Left lung (tissue), 10 donors: Measurements from ENCODE around the gene GPBAR1. TPM values are rescaled to one million over a fixed set of nuclear protein-coding genes. Genes with fewer than 3 reads are reported as not detected.

Experiments used
- ATAC-seq: fragments of 200-7000 bp; cut with Tn5 transposase; one replicate; pipeline ENCODE4 v1.9.1; 2020; ENCODE audit warnings: moderate library complexity
- DNase-seq, 4 donors: peaks; one replicate each; pipeline ENCODE4 v3.0.0-alpha.2; 2013 to 2020
- H3K27ac ChIP-seq, 2 donors: fragments of 200-600 bp; sonication (generic) in 1 of 2; one replicate each; pipeline versions ENCODE4 v1.5.0 to v1.8.0; 2020 to 2021
- H3K27me3 ChIP-seq, 2 donors: fragments of 200-600 bp; sonication (generic) in 1 of 2; one replicate each; pipeline versions ENCODE4 v1.5.0 to v1.8.0; 2020 to 2021
- H3K36me3 ChIP-seq, 2 donors: fragments of 200-600 bp; sonication (generic) in 1 of 2; one replicate each; pipeline versions ENCODE4 v1.5.0 to v1.8.0; 2020 to 2021
- H3K4me1 ChIP-seq, 2 donors: fragments of 200-600 bp; one replicate each; pipeline ENCODE4 v1.8.0; 2021
- H3K4me3 ChIP-seq, 2 donors: fragments of 200-600 bp; sonication (generic) in 1 of 2; one replicate each; pipeline versions ENCODE4 v1.5.0 to v1.8.0; 2020 to 2021; ENCODE audit warnings: mild to moderate bottlenecking in 1 of 2
- H3K9me3 ChIP-seq, 2 donors: fragments of 200-600 bp; sonication (generic) in 1 of 2; one replicate each; pipeline versions ENCODE4 v1.5.0 to v1.8.0; 2020 to 2021
- intact Hi-C, 2 donors: fragments of 100-400 bp; cut with DNase I; formaldehyde crosslinking; loops; one replicate each; pipeline versions ENCODE4 v1.11.2 to v1.14.2; 2022
- polyA plus RNA-seq, 6 donors: library from polyadenylated mRNA; unstranded; fragments of 120-200 nt; gene quantifications; one replicate each; pipeline ENCODE4 v1.2.1, GENCODE V29; 2013; ENCODE audit not compliant: insufficient read length in 6 of 6
- total RNA-seq, 2 donors: library from RNA; stranded (reverse); fragmentation: NEBNext Ultra II Directional; extraction: Animal tissue kit (Norgen Biotek cat#: 25700); gene quantifications; one replicate each; pipeline ENCODE4 v1.2.1, GENCODE V29; 2021
- TF ChIP-seq, protein P1 (sequence below), 2 donors: fragments of 200-600 bp; sonication (generic) in 1 of 2; IDR thresholded peaks; one replicate each; pipeline versions ENCODE4 v1.5.0 to v1.8.0; 2021; ENCODE audit warnings: antibody characterized with exemption in 2 of 2
- donor health status: DM: no; HTN: yes; CAD: no.
- donor health status: DM: no; HTN: no; CAD: no.

The GPBAR1 gene
- total and polyA plus RNA-seq, 8 donors: 0.88 to 4.3 (median 1.3) TPM

DNA sequence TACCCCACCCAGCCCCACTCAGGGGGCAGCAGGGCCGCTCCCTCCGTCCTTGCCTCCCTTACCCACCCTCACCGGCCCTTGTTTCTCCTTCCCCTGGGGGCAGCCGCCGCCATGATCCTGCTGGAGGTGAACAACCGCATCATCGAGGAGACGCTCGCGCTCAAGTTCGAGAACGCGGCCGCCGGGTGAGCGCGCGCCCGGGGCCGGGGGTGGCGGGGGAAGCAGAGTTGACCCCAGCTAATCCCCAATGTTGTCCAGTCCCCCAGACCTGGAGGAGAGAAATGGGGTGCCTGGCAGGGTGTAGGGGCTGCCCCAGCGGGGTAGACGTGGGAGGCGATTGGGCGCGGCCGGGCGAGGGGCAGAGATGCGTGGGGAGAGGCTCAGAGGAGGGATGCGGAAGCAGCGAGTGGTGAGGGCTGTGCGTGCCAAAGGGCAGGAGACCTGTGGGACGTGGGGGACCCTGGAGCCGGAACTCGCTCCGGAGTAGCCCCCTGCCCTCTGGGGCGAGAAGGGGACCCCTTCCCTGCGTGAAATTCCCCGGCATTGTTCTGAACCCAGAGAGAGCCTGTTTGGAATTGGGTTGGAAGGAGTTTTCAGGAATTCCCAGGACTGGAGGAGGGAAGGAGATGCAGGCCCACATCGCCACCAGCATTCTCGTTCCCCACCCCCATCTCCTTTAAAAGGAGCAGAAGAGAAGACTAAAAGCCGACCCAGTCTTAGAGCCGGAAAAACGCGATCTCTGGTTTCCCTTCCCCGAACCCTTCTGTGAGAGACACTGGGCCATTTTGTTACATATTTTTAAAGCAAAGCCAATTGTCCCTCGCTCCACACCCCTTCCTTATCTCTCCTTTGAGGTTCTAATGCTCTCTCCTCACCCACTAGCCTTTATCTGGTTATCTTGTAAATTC lies 43.2 kb upstream of the GPBAR1 start:
- intact Hi-C loops: no loop called here
- TF ChIP-seq, protein P1, sequence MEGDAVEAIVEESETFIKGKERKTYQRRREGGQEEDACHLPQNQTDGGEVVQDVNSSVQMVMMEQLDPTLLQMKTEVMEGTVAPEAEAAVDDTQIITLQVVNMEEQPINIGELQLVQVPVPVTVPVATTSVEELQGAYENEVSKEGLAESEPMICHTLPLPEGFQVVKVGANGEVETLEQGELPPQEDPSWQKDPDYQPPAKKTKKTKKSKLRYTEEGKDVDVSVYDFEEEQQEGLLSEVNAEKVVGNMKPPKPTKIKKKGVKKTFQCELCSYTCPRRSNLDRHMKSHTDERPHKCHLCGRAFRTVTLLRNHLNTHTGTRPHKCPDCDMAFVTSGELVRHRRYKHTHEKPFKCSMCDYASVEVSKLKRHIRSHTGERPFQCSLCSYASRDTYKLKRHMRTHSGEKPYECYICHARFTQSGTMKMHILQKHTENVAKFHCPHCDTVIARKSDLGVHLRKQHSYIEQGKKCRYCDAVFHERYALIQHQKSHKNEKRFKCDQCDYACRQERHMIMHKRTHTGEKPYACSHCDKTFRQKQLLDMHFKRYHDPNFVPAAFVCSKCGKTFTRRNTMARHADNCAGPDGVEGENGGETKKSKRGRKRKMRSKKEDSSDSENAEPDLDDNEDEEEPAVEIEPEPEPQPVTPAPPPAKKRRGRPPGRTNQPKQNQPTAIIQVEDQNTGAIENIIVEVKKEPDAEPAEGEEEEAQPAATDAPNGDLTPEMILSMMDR (IDR thresholded peaks at IDR 0.05): no peak
- DNase-seq (peak; percentile 28 to 94 (median 60)), ATAC-seq (peak; percentile 71)
- H3K27ac ChIP-seq: peak overlapping the region; percentile 95 to 96
- H3K4me3 ChIP-seq: peak overlapping the region; percentile 91 to 98
- peaks cover 38 to 63% of the 10 kb centered on the region in 2 donors for H3K4me1 ChIP-seq
- H3K27me3 ChIP-seq: no peaks in the 10 kb centered on the region
- H3K9me3 ChIP-seq: no peaks in the 10 kb centered on the region
- H3K36me3 ChIP-seq: peaks cover 0 to 16% of the 10 kb centered on the region in 2 donors

DNA sequence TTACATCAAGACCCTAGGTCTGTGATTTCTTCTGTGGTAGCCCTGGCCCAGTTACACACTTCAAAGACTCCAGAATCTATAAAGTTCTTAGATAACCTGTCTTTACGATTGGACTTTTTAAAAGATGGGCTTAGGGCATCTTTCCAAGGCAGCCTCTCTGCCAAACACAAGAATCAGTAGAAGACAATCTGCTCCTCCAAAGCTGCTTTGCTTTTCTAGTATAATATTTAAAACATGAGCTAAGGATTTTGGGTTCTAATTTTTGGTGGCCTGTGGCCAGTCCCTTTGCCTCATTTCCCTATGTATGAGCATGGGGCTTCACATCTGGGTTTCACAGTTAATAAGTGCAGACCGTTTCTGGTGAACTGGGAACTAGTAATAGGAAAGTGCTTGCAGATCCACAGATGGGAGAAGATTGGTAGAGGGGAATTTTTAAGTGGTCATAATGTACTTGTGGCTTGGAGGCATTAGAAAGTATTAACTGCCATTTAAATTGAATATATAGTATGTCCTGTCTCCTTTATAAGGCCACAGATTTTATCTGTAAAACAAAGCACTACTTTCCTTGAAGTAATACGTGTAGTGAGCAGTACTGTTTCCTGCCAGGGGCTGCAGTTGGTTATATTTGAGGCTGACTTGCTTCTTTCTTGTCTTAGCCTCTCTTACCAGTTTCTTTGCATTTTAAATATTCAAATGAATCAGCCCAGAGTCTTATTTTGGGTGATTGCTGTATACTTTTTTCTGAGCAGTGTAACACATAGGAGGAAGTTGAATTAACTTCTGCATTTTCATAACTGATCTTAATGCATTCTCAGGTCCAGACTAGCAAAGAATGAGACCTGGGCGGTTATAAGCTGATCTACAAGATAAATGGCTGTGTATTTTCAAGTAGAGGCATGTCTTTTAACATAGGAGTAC lies 42.3 kb upstream of the GPBAR1 start:
- TF ChIP-seq, protein P1 (IDR thresholded peaks at IDR 0.05): no peak
- peak overlapping the region; percentile 95 to 96 for H3K27ac ChIP-seq
- H3K36me3 ChIP-seq: peaks cover 0 to 16% of the 10 kb centered on the region in 2 donors
- no peaks in the 10 kb centered on the region for H3K9me3 ChIP-seq
- ATAC-seq (no peak), DNase-seq (no peak)
- intact Hi-C loops: no loop called here
- peaks cover 45 to 72% of the 10 kb centered on the region in 2 donors for H3K4me1 ChIP-seq
- no peaks in the 10 kb centered on the region for H3K27me3 ChIP-seq
- H3K4me3 ChIP-seq: peak overlapping the region; percentile 91 to 98

DNA sequence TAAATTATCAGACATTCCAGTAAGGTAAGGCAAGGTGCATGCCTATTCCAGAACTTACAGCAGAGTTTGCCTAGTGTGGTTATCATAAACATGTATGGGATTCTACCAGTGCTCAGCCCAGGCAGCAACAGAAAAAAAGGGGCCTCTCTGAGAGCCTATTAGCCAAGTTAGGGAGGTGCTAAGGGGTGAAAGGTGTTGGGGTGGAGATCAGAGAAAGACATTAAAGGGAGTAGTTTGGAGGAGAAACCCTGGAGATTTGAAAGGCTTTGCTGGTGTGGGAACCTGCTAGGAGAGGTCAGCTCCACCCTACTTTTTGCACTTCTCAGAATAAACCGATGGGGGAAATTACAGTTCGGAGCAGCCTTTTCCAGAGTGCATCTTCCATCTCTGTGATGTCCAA lies 40.9 kb upstream of the GPBAR1 start:
- intact Hi-C loops: no loop called here
- Histone ChIP-seq H3K9me3 (no peaks in the 10 kb centered on the region), H3K36me3 (peaks cover 0 to 30% of the 10 kb centered on the region in 2 donors), H3K4me1 (peaks cover 45 to 77% of the 10 kb centered on the region in 2 donors), H3K4me3 (peak overlapping the region in 1 of 2 donors; percentile 91), H3K27me3 (no peaks in the 10 kb centered on the region), H3K27ac (peak overlapping the region; percentile 95 to 96)
- TF ChIP-seq, protein P1 (IDR thresholded peaks at IDR 0.05): no peak
- no peak for DNase-seq
- ATAC-seq: no peak

DNA sequence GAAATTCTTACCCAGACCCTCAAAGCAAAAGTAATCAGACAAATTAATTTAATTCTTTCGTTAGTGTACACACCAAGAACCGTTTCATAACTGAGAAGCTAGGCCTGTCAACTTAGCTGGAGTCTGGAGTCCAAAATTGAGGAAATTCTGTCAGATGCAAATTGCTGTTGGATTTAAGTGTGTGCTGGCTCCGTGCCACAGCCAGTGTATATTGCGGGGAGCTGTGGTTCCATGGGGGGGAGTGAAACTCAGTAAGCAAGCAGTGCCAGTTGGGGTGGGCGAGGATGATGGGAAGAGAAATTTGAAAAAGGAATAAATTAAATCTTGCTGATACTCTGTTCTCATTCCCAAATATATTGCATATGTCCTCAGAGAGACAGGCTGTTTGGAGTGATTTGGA lies 39.8 kb upstream of the GPBAR1 start:
- H3K4me1 ChIP-seq: peaks cover 45 to 84% of the 10 kb centered on the region in 2 donors
- TF ChIP-seq, protein P1 (IDR thresholded peaks at IDR 0.05): no peak
- H3K27ac ChIP-seq: peak overlapping the region in 1 of 2 donors; percentile 95
- H3K27me3 ChIP-seq: no peaks in the 10 kb centered on the region
- ATAC-seq (no peak), DNase-seq (peak in 1 of 4 donors; percentile 36)
- peaks cover 0 to 41% of the 10 kb centered on the region in 2 donors for H3K36me3 ChIP-seq
- intact Hi-C loops: no loop called here
- H3K4me3 ChIP-seq: peak overlapping the region in 1 of 2 donors; percentile 91
- no peaks in the 10 kb centered on the region for H3K9me3 ChIP-seq
